ENCODE measurements around the gene FBXO46.

DNA sequence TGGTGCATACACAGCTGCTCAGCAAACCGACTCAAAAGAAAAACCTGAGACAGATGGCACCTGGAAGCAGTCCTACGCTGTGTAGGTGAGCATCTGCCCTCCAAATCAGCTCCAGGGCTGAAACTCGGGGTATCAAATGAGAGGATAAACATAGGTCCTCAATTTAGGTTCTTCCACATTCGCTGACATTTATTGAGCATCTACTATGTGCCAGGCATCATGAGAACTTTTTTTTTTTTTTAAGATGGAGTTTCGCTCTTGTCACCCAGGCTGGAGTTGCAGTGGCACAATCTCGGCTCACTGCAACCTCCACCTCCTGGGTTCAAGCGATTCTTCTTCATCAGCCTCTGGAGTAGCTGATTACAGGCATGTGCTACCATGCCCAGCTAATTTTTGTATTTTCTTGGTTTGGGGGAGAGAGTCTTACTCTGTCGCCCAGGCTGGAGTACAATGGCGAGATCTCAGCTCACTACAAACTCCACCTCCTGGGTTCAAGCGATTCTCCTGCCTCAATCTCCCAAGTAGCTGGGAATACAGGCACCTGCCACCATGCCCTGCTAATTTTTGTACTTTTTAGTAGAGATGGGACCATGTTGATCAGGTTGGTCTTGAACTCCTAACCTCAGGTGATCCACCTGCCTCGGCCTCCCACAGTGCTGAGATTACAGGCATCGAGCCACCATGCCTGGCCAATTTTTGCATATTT, 24.8 kb downstream of the FBXO46 start:
- TF ChIP-seq, protein P1, sequence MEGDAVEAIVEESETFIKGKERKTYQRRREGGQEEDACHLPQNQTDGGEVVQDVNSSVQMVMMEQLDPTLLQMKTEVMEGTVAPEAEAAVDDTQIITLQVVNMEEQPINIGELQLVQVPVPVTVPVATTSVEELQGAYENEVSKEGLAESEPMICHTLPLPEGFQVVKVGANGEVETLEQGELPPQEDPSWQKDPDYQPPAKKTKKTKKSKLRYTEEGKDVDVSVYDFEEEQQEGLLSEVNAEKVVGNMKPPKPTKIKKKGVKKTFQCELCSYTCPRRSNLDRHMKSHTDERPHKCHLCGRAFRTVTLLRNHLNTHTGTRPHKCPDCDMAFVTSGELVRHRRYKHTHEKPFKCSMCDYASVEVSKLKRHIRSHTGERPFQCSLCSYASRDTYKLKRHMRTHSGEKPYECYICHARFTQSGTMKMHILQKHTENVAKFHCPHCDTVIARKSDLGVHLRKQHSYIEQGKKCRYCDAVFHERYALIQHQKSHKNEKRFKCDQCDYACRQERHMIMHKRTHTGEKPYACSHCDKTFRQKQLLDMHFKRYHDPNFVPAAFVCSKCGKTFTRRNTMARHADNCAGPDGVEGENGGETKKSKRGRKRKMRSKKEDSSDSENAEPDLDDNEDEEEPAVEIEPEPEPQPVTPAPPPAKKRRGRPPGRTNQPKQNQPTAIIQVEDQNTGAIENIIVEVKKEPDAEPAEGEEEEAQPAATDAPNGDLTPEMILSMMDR (CRISPR knock-in tag; IDR thresholded peaks at IDR 0.05): no peak
- TF ChIP-seq USF2 (IDR thresholded peaks at IDR 0.05; ENCODE audit: low read depth, low read length) (no peak), USF2 (CRISPR knock-in tag; IDR thresholded peaks at IDR 0.05; ENCODE audit: borderline replicate concordance) (no peak), POLR2A (IDR thresholded peaks at IDR 0.05; ENCODE audit: insufficient read depth in 1 of 2, low read depth in 2 of 2, low read length in 2 of 2) (no peak), ZNF256 (CRISPR knock-in tag; conservative IDR thresholded peaks at IDR 0.05) (no peak), RNF2 (conservative IDR thresholded peaks at IDR 0.05; ENCODE audit: low read depth) (no peak), EZH2 (conservative IDR thresholded peaks at IDR 0.05; ENCODE audit: low read depth, low read length) (no peak), ATF2 (CRISPR knock-in tag; IDR thresholded peaks at IDR 0.05) (no peak), ZFP41 (CRISPR knock-in tag; IDR thresholded peaks at IDR 0.05; ENCODE audit: borderline replicate concordance) (no peak)
